NCI-H748 (cell line): ENCODE data around the gene PSMD9.
"Not testable (repeated sequence)": the region's sequence is repeated elsewhere in the genome, so short reads cannot be mapped to it uniquely, and the experiment has no call there.

Experiments used
- DNase-seq: peaks from one replicate; lab custom pipeline; 2025; ENCODE audit not compliant: unreplicated experiment; lab: John Stamatoyannopoulos, UW

Gene PSMD9

GRCh38 chr12:121917950-121918678, 29.5 kb downstream of the PSMD9 start, which contains the start of gene CFAP251:
Gene CFAP251 (plus strand): TSS chr12:121918592. CDS start chr12:121921306, 2,714 bp downstream.
- DNase-seq = peak; percentile 98

DNA sequence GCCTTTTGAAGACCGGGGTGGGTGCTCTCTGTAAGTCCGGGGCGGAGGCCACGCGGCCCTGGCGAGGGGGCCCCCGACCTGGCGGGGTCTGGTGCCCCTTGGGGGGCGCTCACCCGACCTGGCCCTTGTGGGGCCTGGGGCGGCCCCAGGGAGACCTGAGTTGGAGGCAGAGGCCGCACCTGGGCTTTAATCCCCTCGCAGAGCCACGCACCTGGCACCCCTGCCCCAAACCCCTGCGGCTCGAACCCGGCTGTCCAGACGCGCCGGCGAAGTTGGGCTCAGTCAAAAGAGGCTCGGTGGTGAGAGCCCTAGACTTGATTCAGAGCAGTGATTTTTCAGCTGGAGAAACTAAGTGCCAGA, 30.1 kb downstream of the PSMD9 start:
- peak; percentile 59 for DNase-seq

DNA sequence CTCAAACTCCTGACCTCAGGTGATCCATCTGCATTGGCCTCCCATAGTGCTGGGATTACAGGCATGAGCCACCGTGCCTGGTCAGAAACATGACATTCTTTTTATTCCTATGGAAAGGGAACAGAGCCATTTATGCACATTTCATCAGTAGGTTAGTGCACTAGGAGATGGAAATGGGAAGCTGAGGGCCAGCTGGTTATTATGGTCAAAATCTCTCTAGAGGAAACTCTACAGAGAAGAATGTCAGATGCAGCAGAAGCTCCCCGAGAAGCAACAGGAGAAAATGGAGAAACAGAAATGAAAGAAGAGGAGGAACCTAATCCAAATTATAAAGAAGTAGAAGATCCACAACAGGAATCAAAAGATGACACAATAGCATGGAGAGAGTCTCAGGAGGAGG, 32.5 kb downstream of the PSMD9 start:
- DNase-seq = no peak

GRCh38 chr12:121925358-121925695, 36.7 kb downstream of the PSMD9 start:
- DNase-seq = no peak

- no peak for DNase-seq
Observed at GRCh38 chr12:121926874-121927706, 38.5 kb downstream of the PSMD9 start.

- no peak for DNase-seq
Observed at GRCh38 chr12:121927813-121928212, 39.2 kb downstream of the PSMD9 start.

DNA sequence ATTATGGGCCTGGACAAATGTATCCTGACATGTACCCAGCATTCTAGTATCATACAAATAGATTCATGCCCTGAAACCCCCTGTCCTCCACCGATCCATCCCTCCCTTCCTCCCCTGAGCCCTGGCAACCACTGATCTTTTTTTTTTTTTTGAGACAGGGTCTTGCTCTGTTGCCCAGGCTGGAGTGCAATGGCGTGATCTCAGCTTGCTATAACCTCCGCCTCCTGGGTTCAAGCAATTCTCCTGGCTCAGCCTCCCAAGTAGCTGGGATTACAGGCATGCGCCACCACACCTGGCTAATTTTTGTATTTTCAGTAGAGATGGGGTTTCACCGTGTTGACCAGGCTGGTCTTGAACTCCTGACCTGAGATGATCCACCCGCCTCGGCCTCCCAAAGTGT, 41.0 kb downstream of the PSMD9 start:
- not testable (repeated sequence) for DNase-seq

- no peak for DNase-seq
Observed at GRCh38 chr12:121930862-121931261, 42.3 kb downstream of the PSMD9 start.

- DNase-seq = no peak
Observed at GRCh38 chr12:121932176-121932536, 43.6 kb downstream of the PSMD9 start.

DNA sequence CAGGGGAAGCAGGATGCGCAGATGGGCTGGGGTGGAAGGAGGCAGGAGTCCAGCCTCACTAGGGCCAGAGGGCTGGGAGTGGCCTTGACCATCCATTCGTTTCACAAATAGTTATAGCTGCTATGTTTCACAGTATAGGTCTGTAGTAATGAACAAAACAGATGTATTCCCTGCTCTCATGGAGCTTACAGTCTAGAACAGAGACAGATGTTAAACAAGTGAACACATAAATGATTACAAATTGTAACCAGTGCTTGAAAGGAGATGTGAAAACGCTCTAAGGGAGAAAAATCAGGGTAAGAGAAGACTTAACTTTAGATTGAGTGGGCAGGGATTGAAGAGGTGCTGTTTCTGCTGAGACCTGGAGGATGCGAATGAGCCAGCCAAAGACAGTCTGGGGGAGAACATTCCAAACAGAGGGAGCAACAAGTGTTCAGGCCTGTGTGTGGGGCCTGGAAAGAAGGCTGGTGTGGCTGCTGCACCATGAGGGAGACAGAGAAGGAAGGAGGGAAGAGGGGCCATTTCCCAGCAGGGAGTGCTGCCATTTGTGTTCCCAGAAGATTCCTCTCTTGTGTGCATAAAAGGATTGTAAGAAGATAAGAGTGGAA, 44.4 kb downstream of the PSMD9 start:
- no peak for DNase-seq

- DNase-seq = no peak
Observed at GRCh38 chr12:121933522-121934308, 45.1 kb downstream of the PSMD9 start.

- DNase-seq = no peak
Observed at GRCh38 chr12:121934309-121934664, 45.7 kb downstream of the PSMD9 start.

DNA sequence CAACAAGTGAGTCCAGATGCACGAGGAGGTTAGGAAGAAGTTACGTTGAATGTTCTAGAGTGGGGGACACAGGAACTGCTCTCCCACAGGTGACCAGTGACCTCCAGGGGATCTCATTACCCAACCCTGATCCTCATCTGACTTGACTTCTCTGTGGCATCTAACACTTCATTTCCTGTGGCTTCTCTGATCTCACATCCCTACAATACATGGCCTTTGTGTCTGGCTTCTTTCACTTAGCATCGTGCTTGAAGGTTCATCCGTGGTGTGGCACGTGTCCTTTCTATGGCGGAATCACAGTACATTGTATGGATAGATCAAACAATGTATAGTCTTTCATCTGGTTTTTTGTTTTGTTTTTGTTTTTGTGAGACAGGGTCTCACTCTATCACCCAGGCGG, 49.1 kb downstream of the PSMD9 start:
- DNase-seq = no peak

DNA sequence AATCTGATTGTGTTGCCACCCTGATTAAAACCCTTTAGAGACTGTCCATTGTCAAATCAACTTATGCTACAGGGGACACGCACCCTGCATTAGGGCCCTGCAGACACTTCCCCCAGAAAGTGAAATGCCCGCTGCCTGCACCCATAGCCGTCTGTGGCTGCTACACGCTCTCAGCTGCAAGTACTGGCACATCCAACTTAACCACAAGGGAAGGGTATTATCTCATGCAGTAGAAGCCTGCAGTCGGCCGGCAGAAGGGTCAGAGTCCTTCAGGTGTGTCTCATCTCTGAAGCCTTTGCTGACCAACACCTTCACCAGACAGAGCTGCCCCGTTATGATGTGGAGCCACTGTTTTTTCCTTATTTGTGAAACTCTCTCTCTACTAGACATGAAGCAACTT, 50.6 kb downstream of the PSMD9 start:
- DNase-seq = no peak

DNA sequence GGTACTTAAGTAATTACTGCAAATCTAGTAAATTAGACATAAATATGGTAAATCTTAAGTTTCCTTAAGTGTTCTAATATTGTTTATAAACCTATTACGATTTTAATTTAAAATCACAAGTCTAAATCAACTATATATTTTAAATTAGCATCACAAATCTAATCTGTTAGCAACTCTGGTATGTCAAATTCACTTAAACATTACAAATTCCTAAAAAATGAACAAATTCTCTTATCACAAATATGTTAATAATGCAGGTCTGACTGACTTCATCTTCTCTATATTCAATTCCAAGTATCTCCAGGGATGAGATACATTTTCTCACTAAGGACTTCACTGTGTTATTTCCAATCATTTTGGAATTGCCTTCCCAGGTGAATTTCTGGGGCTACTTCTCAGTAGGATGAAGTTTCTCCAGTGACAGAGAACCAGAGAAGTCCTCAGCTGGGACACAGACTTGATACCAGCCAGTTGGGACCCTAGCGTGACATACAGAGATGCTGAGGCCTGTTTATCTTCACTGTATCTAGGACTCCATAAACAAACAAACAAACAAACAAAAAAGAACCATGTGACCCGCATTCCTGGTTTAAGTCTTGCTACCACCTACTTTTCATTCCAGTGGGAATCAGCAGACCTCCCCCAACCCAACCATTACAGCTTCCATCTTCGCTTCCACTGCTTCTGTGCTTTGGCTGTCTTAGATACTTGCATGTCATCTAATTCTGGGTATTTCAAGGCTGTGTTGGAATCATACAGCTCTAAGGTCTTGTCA, 51.6 kb downstream of the PSMD9 start:
- no peak for DNase-seq

DNA sequence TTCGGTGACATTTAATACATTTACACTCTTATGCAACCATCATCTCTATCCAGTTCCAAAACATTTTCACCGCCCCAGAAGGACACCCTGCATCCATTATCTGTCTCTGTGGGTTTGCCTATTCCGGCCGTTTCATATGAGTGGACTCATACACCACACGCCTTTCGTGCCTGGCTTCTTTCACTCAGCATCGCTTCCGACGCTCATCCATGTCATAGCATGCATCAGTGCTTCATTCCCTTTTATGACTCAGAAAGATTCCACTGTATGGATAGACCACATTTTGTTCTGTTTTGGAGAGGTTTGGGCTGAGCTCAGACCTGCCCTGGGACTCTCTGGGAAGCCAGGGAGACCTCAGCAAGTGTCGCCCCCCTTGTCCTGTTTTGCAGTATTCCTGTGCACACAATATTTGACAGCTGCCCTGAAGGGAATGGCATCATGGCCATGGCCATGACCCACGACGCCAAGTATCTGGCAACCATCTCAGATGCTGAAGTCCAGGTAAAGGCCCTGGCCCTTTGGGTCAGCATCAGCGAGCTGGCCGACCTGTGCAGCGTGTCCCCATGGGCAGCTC, 53.6 kb downstream of the PSMD9 start:
- DNase-seq = no peak

DNA sequence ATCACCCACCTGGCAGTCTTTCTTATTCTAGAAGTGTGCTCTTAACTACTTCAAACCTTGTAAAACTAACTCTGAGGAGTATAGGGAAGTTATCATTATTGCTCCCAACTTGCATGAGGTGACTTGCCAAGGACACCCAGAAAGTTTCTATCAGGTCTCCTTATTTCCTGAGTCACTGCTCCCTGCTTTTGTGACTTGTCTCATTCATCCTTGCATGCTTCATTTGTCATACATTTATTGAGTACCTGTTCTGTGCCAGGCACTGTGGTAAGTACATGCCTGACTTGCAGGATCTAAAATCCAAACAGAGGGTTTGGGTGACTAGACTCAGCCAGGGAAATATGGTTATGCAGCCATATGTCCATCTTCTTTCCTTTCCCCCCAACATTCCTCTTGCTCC, 55.3 kb downstream of the PSMD9 start:
- DNase-seq = no peak

DNA sequence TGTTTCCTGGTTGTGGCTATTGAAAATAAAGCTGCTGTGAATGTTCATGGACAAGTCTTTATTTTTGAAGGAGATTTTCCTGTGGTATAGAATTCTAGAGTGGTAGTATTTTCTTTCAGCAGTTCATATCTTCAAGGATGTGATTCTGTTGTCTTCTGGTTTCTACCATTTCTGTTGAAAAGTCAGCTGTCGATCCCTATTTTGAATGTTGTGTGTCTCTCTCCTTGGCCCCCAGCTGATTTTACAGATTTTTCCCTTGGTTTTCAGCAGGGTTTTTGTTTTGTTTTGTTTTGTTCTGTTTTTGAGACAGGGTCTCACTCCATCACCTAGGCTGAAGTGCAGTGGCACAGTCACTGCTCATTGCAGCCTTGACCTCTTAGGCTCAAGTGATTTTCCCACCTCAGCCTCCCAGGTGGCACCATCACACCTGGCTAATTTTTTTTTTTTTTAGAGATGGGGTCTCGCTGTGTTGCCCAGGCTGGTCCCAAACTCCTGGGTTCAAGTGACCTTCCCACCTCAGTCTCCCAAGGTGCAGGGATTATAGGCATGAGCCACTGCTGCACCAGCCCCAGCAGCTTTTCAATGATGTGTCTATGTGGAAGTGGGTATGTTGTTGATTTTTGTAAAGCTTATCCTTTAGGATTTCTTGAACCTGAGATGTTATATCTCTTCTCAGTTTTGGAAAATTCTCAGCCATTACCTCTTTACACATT, 57.9 kb downstream of the PSMD9 start:
- no peak for DNase-seq

GRCh38 chr12:121947981-121948380, 59.4 kb downstream of the PSMD9 start:
- DNase-seq = no peak
